K562 (cell line): ENCODE results near the gene SERTAD2. TPM values are rescaled to one million over a fixed set of nuclear protein-coding genes. Genes with fewer than 3 reads are reported as not detected.

Experiments
- ARNT ChIP-seq, 2 experiments: fragments of 450-650 bp; IDR thresholded peaks; 2 replicates each; pipeline ENCODE4 v1.6.1; 2016; ENCODE audit warnings: mild to moderate bottlenecking in 1 of 2
- ATF1 ChIP-seq, 2 experiments: fragments of 450-650 bp in 1 of 2; IDR thresholded peaks; 2 replicates each; pipeline ENCODE4 v1.6.1; 2016; ENCODE audit warnings: missing compliant biosample characterization in 1 of 2, missing genetic modification characterization in 1 of 2
- CCNT2 ChIP-seq: IDR thresholded peaks from 2 replicates; pipeline ENCODE4 v1.6.1; 2011; ENCODE audit warnings: borderline replicate concordance, low read depth, mild to moderate bottlenecking, moderate library complexity, mixed read lengths, low read length; ENCODE audit not compliant: insufficient read length; ENCODE audit errors: extremely low read depth
- DACH1 ChIP-seq: fragments of 450-650 bp; IDR thresholded peaks from 2 replicates; pipeline ENCODE4 v1.6.1; 2018; ENCODE audit not compliant: partially characterized antibody
- ESRRA ChIP-seq: fragments of 450-650 bp; IDR thresholded peaks from 2 replicates; pipeline ENCODE4 v1.6.1; 2014; ENCODE audit warnings: low read depth, mild to moderate bottlenecking, moderate library complexity, borderline replicate concordance
- FOXK2 ChIP-seq, 2 experiments: fragments of 450-650 bp; IDR thresholded peaks in 1 of 2; conservative IDR thresholded peaks in 1 of 2; 2 replicates each; pipeline ENCODE4 v1.6.1; 2016; ENCODE audit warnings: low read depth in 2 of 2, mild to moderate bottlenecking in 1 of 2
- NFE2 ChIP-seq: IDR thresholded peaks from 2 replicates; pipeline ENCODE4 v1.6.1; 2014; ENCODE audit warnings: antibody characterized with exemption, low read depth
- NR1H2 ChIP-seq: sonication (generic); formaldehyde crosslinking; IDR thresholded peaks from 2 replicates; pipeline ENCODE4 v1.4.0; 2020; ENCODE audit warnings: mild to moderate bottlenecking, missing genetic modification reagents
- PHB2 ChIP-seq: fragments of 450-650 bp; IDR thresholded peaks from 2 replicates; pipeline ENCODE4 v1.6.1; 2017; ENCODE audit warnings: low read depth
- RHOXF2B ChIP-seq: fragments of 250-450 bp; sonication (Bioruptor Pico); conservative IDR thresholded peaks from 2 replicates; pipeline ENCODE4 v1.5.1; 2021
- SIN3B ChIP-seq: fragments of 450-650 bp; IDR thresholded peaks from 2 replicates; pipeline ENCODE4 v1.6.1; 2017; ENCODE audit warnings: low read depth, mild to moderate bottlenecking, moderate library complexity
- SREBF2 ChIP-seq: sonication (generic); formaldehyde crosslinking; IDR thresholded peaks from 2 replicates; pipeline ENCODE4 v1.4.0; 2020; ENCODE audit warnings: mild to moderate bottlenecking, missing genetic modification reagents
- YY1 ChIP-seq, 3 experiments: IDR thresholded peaks; 2 replicates each; pipeline ENCODE4 v1.6.1; 2011; ENCODE audit warnings: low read length in 2 of 3, mild to moderate bottlenecking in 2 of 3, moderate library complexity in 2 of 3, borderline replicate concordance in 1 of 3, control low read depth in 1 of 3, low read depth in 1 of 3; ENCODE audit not compliant: insufficient read depth in 3 of 3, insufficient replicate concordance in 2 of 3, control insufficient read depth in 1 of 3, insufficient read length in 1 of 3; ENCODE audit errors: extremely low read depth in 1 of 3
- ZNF217 ChIP-seq: sonication (generic); formaldehyde crosslinking; IDR thresholded peaks from 2 replicates; pipeline ENCODE4 v1.8.0; 2022; ENCODE audit warnings: mild to moderate bottlenecking, missing genetic modification reagents
- ZNF316 ChIP-seq: fragments of 450-650 bp; IDR thresholded peaks from 2 replicates; pipeline ENCODE4 v1.6.1; 2016
- ZNF41 ChIP-seq: fragments of 250-450 bp; sonication (Bioruptor Pico); conservative IDR thresholded peaks from 2 replicates; pipeline ENCODE4 v1.4.0; 2020; ENCODE audit warnings: mild to moderate bottlenecking
- polyA plus RNA-seq, 8 experiments: library from polyadenylated mRNA; depleted of rRNA in 4 of 8; stranded (reverse) in 5 of 8; unstranded in 3 of 8; fragments of >200 nt; fragmentation: Nextera tagmentation in 2 of 8; fragmentation: Illumina TruSeq in 1 of 8; extraction: Ambion mirVana in 2 of 8; extraction: Trizol in 1 of 8; gene quantifications; 2 replicates each; pipeline versions ENCODE4 v1.2.1 to v1.2.3, GENCODE V29; 2011 to 2014; ENCODE audit warnings: inconsistent platforms in 1 of 8, missing spikeins in 1 of 8
- total RNA-seq, 7 experiments: library from RNA; depleted of rRNA in 6 of 7; stranded (reverse); fragments of >200 nt in 6 of 7; fragmentation: Illumina TruSeq in 2 of 7; extraction: Trizol in 2 of 7; gene quantifications; 2 replicates each; pipeline versions ENCODE4 v1.2.1 to v1.2.3, GENCODE V29; 2011 to 2021; ENCODE audit warnings: low replicate concordance in 1 of 7
- TF ChIP-seq, protein P1 (sequence below), 2 experiments: fragments of 450-650 bp; IDR thresholded peaks; 2 replicates each; pipeline ENCODE4 v1.6.1; 2016
- TF ChIP-seq, protein P2 (sequence below): sonication (generic); formaldehyde crosslinking; IDR thresholded peaks from 2 replicates; pipeline ENCODE4 v1.8.0; 2022; ENCODE audit warnings: missing genetic modification reagents, mild to moderate bottlenecking, moderate library complexity, borderline replicate concordance
- TF ChIP-seq, protein P3 (sequence below): IDR thresholded peaks from 3 replicates; pipeline ENCODE4 v1.6.1; 2011; ENCODE audit warnings: borderline replicate concordance, mild to moderate bottlenecking; ENCODE audit not compliant: insufficient read length, insufficient read depth
- TF ChIP-seq, protein P4 (sequence below): sonication (generic); formaldehyde crosslinking; IDR thresholded peaks from 2 replicates; pipeline ENCODE4 v1.8.0; 2023; ENCODE audit warnings: mild to moderate bottlenecking, missing genetic modification reagents

The SERTAD2 gene
- total and polyA plus RNA-seq, 9 of the 15 experiments (the other 6 are each of a cell fraction or from before 2014, with no cell fraction given) = 3.0 to 12.5 (median 6.1) TPM

DNA sequence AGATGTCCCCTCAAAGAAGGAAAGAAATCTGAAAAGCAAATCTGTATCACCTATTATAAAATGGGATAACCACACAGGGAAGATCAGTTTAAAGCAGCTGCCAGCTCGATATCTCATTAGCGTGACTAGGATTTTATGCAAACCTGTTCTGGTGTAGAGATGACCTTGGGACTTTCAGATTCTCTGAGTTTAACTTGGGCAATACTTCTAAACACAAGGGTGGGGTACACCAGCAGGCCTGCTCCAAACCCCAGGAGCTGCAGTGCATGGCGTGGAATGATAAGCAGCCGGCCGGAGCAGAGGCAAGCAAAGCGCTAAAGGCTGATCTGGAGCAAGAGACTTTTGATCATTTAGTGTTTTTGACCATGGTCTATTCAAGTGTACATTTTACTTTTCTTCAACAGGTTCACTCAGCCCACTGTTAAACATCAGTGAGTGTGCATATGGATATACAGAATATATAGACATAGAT, 4.7 kb downstream of the SERTAD2 start (continued):
- TF ChIP-seq, protein P1, sequence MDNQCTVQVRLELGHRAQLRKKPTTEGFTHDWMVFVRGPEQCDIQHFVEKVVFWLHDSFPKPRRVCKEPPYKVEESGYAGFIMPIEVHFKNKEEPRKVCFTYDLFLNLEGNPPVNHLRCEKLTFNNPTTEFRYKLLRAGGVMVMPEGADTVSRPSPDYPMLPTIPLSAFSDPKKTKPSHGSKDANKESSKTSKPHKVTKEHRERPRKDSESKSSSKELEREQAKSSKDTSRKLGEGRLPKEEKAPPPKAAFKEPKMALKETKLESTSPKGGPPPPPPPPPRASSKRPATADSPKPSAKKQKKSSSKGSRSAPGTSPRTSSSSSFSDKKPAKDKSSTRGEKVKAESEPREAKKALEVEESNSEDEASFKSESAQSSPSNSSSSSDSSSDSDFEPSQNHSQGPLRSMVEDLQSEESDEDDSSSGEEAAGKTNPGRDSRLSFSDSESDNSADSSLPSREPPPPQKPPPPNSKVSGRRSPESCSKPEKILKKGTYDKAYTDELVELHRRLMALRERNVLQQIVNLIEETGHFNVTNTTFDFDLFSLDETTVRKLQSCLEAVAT (IDR thresholded peaks at IDR 0.05) = no peak
- TF ChIP-seq ARNT (IDR thresholded peaks at IDR 0.05) (peak in 1 of 2 experiments; percentile 43; a peak in 1 of 4 replicates), DACH1 (peak; percentile 75), FOXK2 (conservative IDR thresholded peaks at IDR 0.05 in 1 of 2, IDR thresholded peaks at IDR 0.05 in 1 of 2; ENCODE audit: low read depth in 2 of 2) (peak in 1 of 2 experiments; percentile 30; a peak in 1 of 4 replicates), PHB2 (0 out of 2 replicates have a peak, but pooled peaks have one; percentile 52), NFE2 (peak; percentile 64), YY1 (IDR thresholded peaks at IDR 0.05; ENCODE audit: borderline replicate concordance in 1 of 3, control insufficient read depth in 1 of 3, extremely low read depth in 1 of 3, insufficient read depth in 3 of 3, insufficient read length in 1 of 3, insufficient replicate concordance in 2 of 3, low read depth in 1 of 3, low read length in 2 of 3) (peak in 1 of 3 experiments; percentile 29), SIN3B (0 out of 2 replicates have a peak, but pooled peaks have one; percentile 27), ZNF217 (CRISPR knock-in tag) (no peak), ZNF316 (peak; percentile 39; the same call in 1 of the 2 replicates), ESRRA (peak; percentile 95), NR1H2 (CRISPR knock-in tag) (no peak), CCNT2 (peak; percentile 65), ZNF41 (CRISPR knock-in tag) (peak; percentile 96), RHOXF2B (CRISPR knock-in tag) (no peak), ATF1 (CRISPR knock-in tag; IDR thresholded peaks at IDR 0.05) (no peak), ATF1 (tag; IDR thresholded peaks at IDR 0.05) (no peak), SREBF2 (CRISPR knock-in tag) (no peak)
- TF ChIP-seq, protein P2, sequence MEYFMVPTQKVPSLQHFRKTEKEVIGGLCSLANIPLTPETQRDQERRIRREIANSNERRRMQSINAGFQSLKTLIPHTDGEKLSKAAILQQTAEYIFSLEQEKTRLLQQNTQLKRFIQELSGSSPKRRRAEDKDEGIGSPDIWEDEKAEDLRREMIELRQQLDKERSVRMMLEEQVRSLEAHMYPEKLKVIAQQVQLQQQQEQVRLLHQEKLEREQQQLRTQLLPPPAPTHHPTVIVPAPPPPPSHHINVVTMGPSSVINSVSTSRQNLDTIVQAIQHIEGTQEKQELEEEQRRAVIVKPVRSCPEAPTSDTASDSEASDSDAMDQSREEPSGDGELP = peak; percentile 67; the same call in 1 of the 2 replicates
- TF ChIP-seq, protein P3, sequence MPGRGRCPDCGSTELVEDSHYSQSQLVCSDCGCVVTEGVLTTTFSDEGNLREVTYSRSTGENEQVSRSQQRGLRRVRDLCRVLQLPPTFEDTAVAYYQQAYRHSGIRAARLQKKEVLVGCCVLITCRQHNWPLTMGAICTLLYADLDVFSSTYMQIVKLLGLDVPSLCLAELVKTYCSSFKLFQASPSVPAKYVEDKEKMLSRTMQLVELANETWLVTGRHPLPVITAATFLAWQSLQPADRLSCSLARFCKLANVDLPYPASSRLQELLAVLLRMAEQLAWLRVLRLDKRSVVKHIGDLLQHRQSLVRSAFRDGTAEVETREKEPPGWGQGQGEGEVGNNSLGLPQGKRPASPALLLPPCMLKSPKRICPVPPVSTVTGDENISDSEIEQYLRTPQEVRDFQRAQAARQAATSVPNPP = no peak
- TF ChIP-seq, protein P4, sequence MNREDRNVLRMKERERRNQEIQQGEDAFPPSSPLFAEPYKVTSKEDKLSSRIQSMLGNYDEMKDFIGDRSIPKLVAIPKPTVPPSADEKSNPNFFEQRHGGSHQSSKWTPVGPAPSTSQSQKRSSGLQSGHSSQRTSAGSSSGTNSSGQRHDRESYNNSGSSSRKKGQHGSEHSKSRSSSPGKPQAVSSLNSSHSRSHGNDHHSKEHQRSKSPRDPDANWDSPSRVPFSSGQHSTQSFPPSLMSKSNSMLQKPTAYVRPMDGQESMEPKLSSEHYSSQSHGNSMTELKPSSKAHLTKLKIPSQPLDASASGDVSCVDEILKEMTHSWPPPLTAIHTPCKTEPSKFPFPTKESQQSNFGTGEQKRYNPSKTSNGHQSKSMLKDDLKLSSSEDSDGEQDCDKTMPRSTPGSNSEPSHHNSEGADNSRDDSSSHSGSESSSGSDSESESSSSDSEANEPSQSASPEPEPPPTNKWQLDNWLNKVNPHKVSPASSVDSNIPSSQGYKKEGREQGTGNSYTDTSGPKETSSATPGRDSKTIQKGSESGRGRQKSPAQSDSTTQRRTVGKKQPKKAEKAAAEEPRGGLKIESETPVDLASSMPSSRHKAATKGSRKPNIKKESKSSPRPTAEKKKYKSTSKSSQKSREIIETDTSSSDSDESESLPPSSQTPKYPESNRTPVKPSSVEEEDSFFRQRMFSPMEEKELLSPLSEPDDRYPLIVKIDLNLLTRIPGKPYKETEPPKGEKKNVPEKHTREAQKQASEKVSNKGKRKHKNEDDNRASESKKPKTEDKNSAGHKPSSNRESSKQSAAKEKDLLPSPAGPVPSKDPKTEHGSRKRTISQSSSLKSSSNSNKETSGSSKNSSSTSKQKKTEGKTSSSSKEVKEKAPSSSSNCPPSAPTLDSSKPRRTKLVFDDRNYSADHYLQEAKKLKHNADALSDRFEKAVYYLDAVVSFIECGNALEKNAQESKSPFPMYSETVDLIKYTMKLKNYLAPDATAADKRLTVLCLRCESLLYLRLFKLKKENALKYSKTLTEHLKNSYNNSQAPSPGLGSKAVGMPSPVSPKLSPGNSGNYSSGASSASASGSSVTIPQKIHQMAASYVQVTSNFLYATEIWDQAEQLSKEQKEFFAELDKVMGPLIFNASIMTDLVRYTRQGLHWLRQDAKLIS = no peak
